HepG2 (cell line): ENCODE measurements around the gene KCTD18. TPM values are rescaled to one million over a fixed set of nuclear protein-coding genes. Genes with fewer than 3 reads are reported as not detected.

ENCODE experiments used
- AKNA ChIP-seq: sonication (generic); formaldehyde crosslinking; IDR thresholded peaks from 2 replicates; pipeline ENCODE4 v1.4.0; 2020; ENCODE audit warnings: missing genetic modification reagents, borderline replicate concordance
- ATF1 ChIP-seq: IDR thresholded peaks from 2 replicates; pipeline ENCODE4 v1.6.1; 2016; ENCODE audit warnings: mild to moderate bottlenecking, control low read depth
- ATF6 ChIP-seq: sonication (generic); formaldehyde crosslinking; conservative IDR thresholded peaks from 2 replicates; pipeline ENCODE4 v1.4.0; 2020; ENCODE audit warnings: missing genetic modification reagents
- GFI1 ChIP-seq: sonication (generic); formaldehyde crosslinking; IDR thresholded peaks from 2 replicates; pipeline ENCODE4 v1.5.0; 2020; ENCODE audit warnings: missing genetic modification reagents, mild to moderate bottlenecking, borderline replicate concordance
- NCOA5 ChIP-seq: sonication (generic); formaldehyde crosslinking; IDR thresholded peaks from 2 replicates; pipeline ENCODE4 v1.4.0; 2020; ENCODE audit warnings: missing genetic modification reagents
- POLR2AphosphoS5 ChIP-seq: IDR thresholded peaks from 2 replicates; pipeline ENCODE4 v1.6.1; 2012; ENCODE audit warnings: low read depth, low read length
- ZBTB49 ChIP-seq: sonication (generic); formaldehyde crosslinking; IDR thresholded peaks from 2 replicates; pipeline ENCODE4 v1.4.0; 2020; ENCODE audit warnings: missing genetic modification reagents, borderline replicate concordance
- ZFP36L2 ChIP-seq: sonication (generic); formaldehyde crosslinking; IDR thresholded peaks from 2 replicates; pipeline ENCODE4 v1.4.0; 2020; ENCODE audit warnings: missing genetic modification reagents
- ZNF24 ChIP-seq: fragments of 450-650 bp; IDR thresholded peaks from 2 replicates; pipeline ENCODE4 v1.6.1; 2017; ENCODE audit warnings: antibody characterized with exemption, mild to moderate bottlenecking
- ZNF263 ChIP-seq: sonication (generic); formaldehyde crosslinking; IDR thresholded peaks from 2 replicates; pipeline ENCODE4 v1.4.0; 2020; ENCODE audit warnings: missing genetic modification reagents
- ZNF44 ChIP-seq: sonication (generic); formaldehyde crosslinking; IDR thresholded peaks from 2 replicates; pipeline ENCODE4 v1.5.1; 2020; ENCODE audit warnings: mild to moderate bottlenecking, missing genetic modification reagents
- ZNF607 ChIP-seq: sonication (generic); formaldehyde crosslinking; IDR thresholded peaks from 2 replicates; pipeline ENCODE4 v1.5.1; 2020; ENCODE audit warnings: missing genetic modification reagents, mild to moderate bottlenecking, borderline replicate concordance
- ZNF670 ChIP-seq: sonication (generic); formaldehyde crosslinking; IDR thresholded peaks from 2 replicates; pipeline ENCODE4 v1.8.0; 2022; ENCODE audit warnings: mild to moderate bottlenecking, missing genetic modification reagents, borderline replicate concordance
- ZUFSP ChIP-seq: sonication (generic); formaldehyde crosslinking; IDR thresholded peaks from 2 replicates; pipeline ENCODE4 v1.9.0; 2021; ENCODE audit warnings: missing genetic modification reagents, mild to moderate bottlenecking, borderline replicate concordance
- polyA plus RNA-seq, 8 experiments: library from polyadenylated mRNA; depleted of rRNA in 3 of 8; stranded (reverse) in 7 of 8; unstranded in 1 of 8; fragments of >200 nt; fragmentation: Illumina TruSeq in 4 of 8; extraction: Trizol in 4 of 8; gene quantifications; 2 replicates each; pipeline versions ENCODE4 v1.2.1 to v1.2.3, GENCODE V29; 2011 to 2016; ENCODE audit warnings: low read depth in 4 of 8, missing spikeins in 1 of 8, mixed read lengths in 1 of 8; ENCODE audit not compliant: insufficient read depth in 1 of 8
- total RNA-seq, 5 experiments: library from RNA; depleted of rRNA; stranded (reverse); fragments of >200 nt; fragmentation: Illumina TruSeq; extraction: Trizol; gene quantifications; 2 replicates each; pipeline ENCODE4 v1.2.3, GENCODE V29; 2016; ENCODE audit warnings: low read depth in 1 of 5

The KCTD18 gene
- total and polyA plus RNA-seq, 2 of the 13 experiments (the other 11 are each of a cell fraction or from before 2014, with no cell fraction given) = 2.2 to 7.1 TPM

GRCh38 chr2:200483729-200484198, 26.1 kb downstream of the KCTD18 start (continued):
- TF ChIP-seq ZNF607 (CRISPR knock-in tag) = 0 out of 2 replicates have a peak, but pooled peaks have one; percentile 32
- TF ChIP-seq ZNF670 (CRISPR knock-in tag) = no peak
- no peak for TF ChIP-seq ZBTB49 (CRISPR knock-in tag)
- TF ChIP-seq ZNF263 (CRISPR knock-in tag) = no peak
- TF ChIP-seq NCOA5 = no peak
- no peak for TF ChIP-seq ATF1 (CRISPR knock-in tag)
- no peak for TF ChIP-seq AKNA (CRISPR knock-in tag)
- no peak for TF ChIP-seq ZNF44 (CRISPR knock-in tag)
- TF ChIP-seq ATF6 (CRISPR knock-in tag) = no peak
- no peak for TF ChIP-seq GFI1
- no peak for TF ChIP-seq ZUFSP
- TF ChIP-seq POLR2AphosphoS5 = no peak
- no peak for TF ChIP-seq ZNF24
- TF ChIP-seq ZFP36L2 (CRISPR knock-in tag) = no peak
